Testis (tissue), 3 donors: ENCODE results near the gene PHLDA2. TPM values are rescaled to one million over a fixed set of nuclear protein-coding genes. Genes with fewer than 3 reads are reported as not detected.

Experiments
- DNase-seq: peaks from one replicate; pipeline ENCODE4 v3.0.0-alpha.2; 2019
- H3K27ac ChIP-seq, 2 donors: fragments of 200-600 bp; sonication (generic); one replicate each; pipeline ENCODE4 v1.5.1; 2019
- H3K27me3 ChIP-seq: fragments of 200-600 bp; sonication (generic); one replicate; pipeline ENCODE4 v1.5.1; 2019
- H3K36me3 ChIP-seq: fragments of 200-600 bp; sonication (generic); one replicate; pipeline ENCODE4 v1.5.1; 2017; ENCODE audit warnings: low read depth; ENCODE audit errors: missing control alignments
- H3K4me1 ChIP-seq: fragments of 200-600 bp; sonication (generic); one replicate; pipeline ENCODE4 v1.5.1; 2019
- H3K4me3 ChIP-seq, 2 donors: fragments of 200-600 bp; sonication (generic); one replicate each; pipeline ENCODE4 v1.5.1; 2017 to 2019
- H3K9me3 ChIP-seq: fragments of 200-600 bp; sonication (generic); one replicate; pipeline ENCODE4 v1.5.1; 2017
- CTCF ChIP-seq, 3 experiments: fragments of 450-650 bp in 2 of 3; fragments of 200-600 bp in 1 of 3; sonication (generic) in 1 of 3; IDR thresholded peaks; one replicate each; pipeline ENCODE4 v1.5.1; 2016 to 2019; ENCODE audit warnings: antibody characterized with exemption in 3 of 3, mild to moderate bottlenecking in 2 of 3, moderate library complexity in 1 of 3
- POLR2A ChIP-seq: fragments of 450-650 bp; IDR thresholded peaks from one replicate; pipeline ENCODE4 v1.6.1; 2017; ENCODE audit warnings: antibody characterized with exemption, mild to moderate bottlenecking, moderate library complexity
- WGBS, 2 donors: methylation state at CpG; one replicate each; pipeline ENCODE4 v1.1.5; 2018; 5-methylcytosine and 5-hydroxymethylcytosine counted together
- intact Hi-C: fragments of 100-400 bp; cut with DNase I; formaldehyde crosslinking; loops from one replicate; pipeline ENCODE4 v1.15.1; 2023; ENCODE audit warnings: low total_unique reads
- polyA plus RNA-seq: library from polyadenylated mRNA; stranded (reverse); fragments of 350-450 nt; fragmentation: Illumina TruSeq; extraction: RNeasy Lipid Tissue Mini Kit (QIAGEN cat#74804); gene quantifications from one replicate; pipeline ENCODE4 v1.2.3, GENCODE V29; 2014; ENCODE audit warnings: low read depth, low replicate concordance; ENCODE audit not compliant: insufficient read depth
- total RNA-seq, 2 donors: library from RNA; depleted of rRNA; stranded (reverse); fragments of >200 nt; gene quantifications; one replicate each; pipeline ENCODE4 v1.2.3, GENCODE V29; 2016

The PHLDA2 gene
- total and polyA plus RNA-seq, 3 donors from 2014 or later, result 0.62 to 4.0 (median 2.2) TPM

DNA sequence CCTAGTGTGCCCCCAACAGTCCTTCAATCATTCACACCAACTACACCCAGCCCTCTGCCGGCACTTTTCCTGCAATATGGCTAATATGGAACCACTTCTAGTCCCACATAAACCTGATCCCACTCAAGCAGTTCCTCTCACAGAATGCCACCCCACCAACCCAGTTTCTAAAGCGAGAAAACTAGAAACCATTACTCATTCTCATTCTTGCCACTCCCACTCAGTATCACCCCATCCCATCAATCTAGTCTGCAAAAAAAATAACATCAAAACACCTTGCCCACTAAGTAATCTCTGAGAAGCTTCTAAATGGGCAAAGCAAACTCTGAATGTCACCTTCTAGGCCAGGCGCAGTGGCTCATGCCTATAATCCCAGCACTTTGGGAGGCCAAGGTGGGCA is 45.1 kb upstream of the PHLDA2 start:
- Histone ChIP-seq H3K9me3 (no peaks in the 10 kb centered on the region), H3K27me3 (no peaks in the 10 kb centered on the region), H3K4me1 (no peaks in the 10 kb centered on the region), H3K4me3 (no peak overlapping the region), H3K36me3 (no peaks in the 10 kb centered on the region), H3K27ac (no peak overlapping the region)
- intact Hi-C loops, result no loop called here
- 93 to 99% methylated on average over 3 of the region's 3 CpGs for WGBS, 2 donors
- DNase-seq, result no peak
- TF ChIP-seq CTCF (IDR thresholded peaks at IDR 0.05) (no peak), POLR2A (no peak)

DNA sequence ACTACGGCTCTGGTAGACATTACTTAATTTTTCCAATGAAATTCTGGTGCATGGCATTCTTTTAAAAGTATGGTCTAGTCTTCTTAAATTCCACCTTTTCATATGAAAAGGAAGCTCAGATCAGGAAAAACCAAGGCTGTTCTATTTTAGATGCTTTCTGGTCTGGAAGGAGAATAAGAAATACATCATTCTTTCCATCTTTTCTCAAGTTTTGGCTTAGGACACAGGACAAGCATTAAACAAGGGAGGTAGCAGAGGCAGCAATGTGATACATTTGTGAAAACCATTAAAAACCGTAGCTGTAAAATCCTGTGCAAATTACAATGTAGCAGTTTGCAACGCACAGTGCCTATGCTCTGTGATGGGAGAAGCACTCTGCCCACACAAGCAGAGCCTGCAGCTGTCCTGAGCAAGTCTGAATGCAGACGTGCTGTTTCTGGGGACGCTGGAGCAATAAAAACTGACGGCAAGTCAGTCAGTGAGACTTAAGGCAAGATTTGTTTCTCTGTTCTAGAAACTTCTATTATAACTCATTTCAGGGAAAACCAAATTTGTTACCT is 39.2 kb upstream of the PHLDA2 start:
- Histone ChIP-seq H3K9me3 (no peaks in the 10 kb centered on the region), H3K36me3 (no peaks in the 10 kb centered on the region), H3K27ac (no peak overlapping the region), H3K4me3 (no peak overlapping the region), H3K27me3 (no peaks in the 10 kb centered on the region), H3K4me1 (peaks cover 6% of the 10 kb centered on the region)
- intact Hi-C loops, result no loop called here
- DNase-seq, result peak; percentile 71
- 46 to 58% methylated on average over 6 of the region's 6 CpGs for WGBS, 2 donors
- TF ChIP-seq POLR2A (no peak), CTCF (IDR thresholded peaks at IDR 0.05) (no peak)

- TF ChIP-seq CTCF (IDR thresholded peaks at IDR 0.05), result no peak
- TF ChIP-seq POLR2A, result no peak
- Histone ChIP-seq H3K9me3 (no peaks in the 10 kb centered on the region), H3K4me1 (peaks cover 6% of the 10 kb centered on the region), H3K36me3 (no peaks in the 10 kb centered on the region), H3K27me3 (no peaks in the 10 kb centered on the region), H3K27ac (no peak overlapping the region), H3K4me3 (no peak overlapping the region)
- intact Hi-C loops, result no loop called here
- WGBS, 2 donors, result 88 to 89% methylated on average over 4 of the region's 4 CpGs
- no peak for DNase-seq
Measured at GRCh38 chr11:2964782-2965181, 35.6 kb upstream of the PHLDA2 start.

DNA sequence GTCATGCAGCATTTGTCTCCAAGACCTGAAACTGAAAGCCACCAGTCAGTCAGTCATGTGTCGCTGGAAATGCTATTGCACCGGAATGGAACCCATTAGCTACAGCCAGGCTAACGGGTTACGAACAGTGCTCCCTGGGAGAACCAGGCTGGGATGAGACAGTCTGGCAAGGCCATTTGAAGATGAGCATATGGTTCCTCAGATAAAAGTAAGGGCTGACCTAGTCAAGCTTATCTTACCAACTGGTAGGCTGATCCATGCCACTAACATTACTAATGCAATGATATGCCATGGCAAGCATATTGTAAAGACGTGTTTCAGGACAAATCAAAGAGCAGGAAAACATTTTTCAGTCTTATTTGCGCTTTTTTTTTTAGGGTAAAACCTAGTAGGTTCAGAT is 34.5 kb upstream of the PHLDA2 start:
- WGBS, 2 donors, result 95 to 96% methylated on average over 6 of the region's 6 CpGs

GRCh38 chr11:2963112-2963754 is 34.0 kb upstream of the PHLDA2 start:
- no peak for DNase-seq
- no peaks in the 10 kb centered on the region for H3K9me3 ChIP-seq
- H3K27ac ChIP-seq, result no peak overlapping the region
- no peaks in the 10 kb centered on the region for H3K27me3 ChIP-seq
- WGBS, 2 donors, result 87 to 90% methylated on average over 7 of the region's 7 CpGs
- intact Hi-C loops, result no loop called here
- TF ChIP-seq CTCF (IDR thresholded peaks at IDR 0.05) (no peak), POLR2A (no peak)
- no peak overlapping the region for H3K4me3 ChIP-seq
- no peaks in the 10 kb centered on the region for H3K36me3 ChIP-seq
- H3K4me1 ChIP-seq, result peaks cover 2% of the 10 kb centered on the region

More for the DNA sequence above, 34.5 kb upstream of the PHLDA2 start:
- no peaks in the 10 kb centered on the region for H3K9me3 ChIP-seq
- H3K27me3 ChIP-seq, result no peaks in the 10 kb centered on the region
- TF ChIP-seq POLR2A, result no peak
- no peak overlapping the region for H3K4me3 ChIP-seq
- peaks cover 6% of the 10 kb centered on the region for H3K4me1 ChIP-seq
- intact Hi-C loops, result no loop called here
- H3K27ac ChIP-seq, result no peak overlapping the region
- no peaks in the 10 kb centered on the region for H3K36me3 ChIP-seq
- no peak for DNase-seq
